Heart left ventricle (tissue), 16 donors: ENCODE results near the gene BACH2. TPM values are rescaled to one million over a fixed set of nuclear protein-coding genes. Genes with fewer than 3 reads are reported as not detected.

Source experiments
- ATAC-seq, 4 donors: fragments of 200-7000 bp; cut with Tn5 transposase; one replicate each; pipeline ENCODE4 v1.9.1; 2020 to 2022; ENCODE audit warnings: moderate library complexity in 4 of 4, mild to moderate bottlenecking in 3 of 4, moderate number of reproducible peaks in 1 of 4
- DNase-seq, 5 donors: peaks; one replicate each; pipeline ENCODE4 v3.0.0-alpha.2; 2020
- H3K27ac ChIP-seq, 12 donors: fragments of 200-600 bp; sonication (generic) in 4 of 12; one replicate each; pipeline versions ENCODE4 v1.5.0 to v1.8.0; 2016 to 2022; ENCODE audit warnings: mild to moderate bottlenecking in 2 of 12
- H3K27me3 ChIP-seq, 9 donors: fragments of 200-600 bp; sonication (generic) in 2 of 9; one replicate each; pipeline versions ENCODE4 v1.5.1 to v1.8.0; 2016 to 2022; ENCODE audit warnings: mild to moderate bottlenecking in 3 of 9
- H3K36me3 ChIP-seq, 9 donors: fragments of 200-600 bp; sonication (generic) in 2 of 9; one replicate each; pipeline versions ENCODE4 v1.5.0 to v1.8.0; 2018 to 2022; ENCODE audit warnings: mild to moderate bottlenecking in 2 of 9
- H3K4me1 ChIP-seq, 12 donors: fragments of 200-600 bp; sonication (generic) in 4 of 12; one replicate each; pipeline versions ENCODE4 v1.5.0 to v1.8.0; 2016 to 2022; ENCODE audit warnings: mild to moderate bottlenecking in 3 of 12
- H3K4me3 ChIP-seq, 12 donors: fragments of 200-600 bp; sonication (generic) in 4 of 12; one replicate each; pipeline versions ENCODE4 v1.5.0 to v1.8.0; 2017 to 2022; ENCODE audit warnings: mild to moderate bottlenecking in 9 of 12, moderate library complexity in 4 of 12
- H3K9me3 ChIP-seq, 12 donors: fragments of 200-600 bp; sonication (generic) in 4 of 12; one replicate each; pipeline versions ENCODE4 v1.5.0 to v1.8.0; 2016 to 2022; ENCODE audit warnings: mild to moderate bottlenecking in 1 of 12
- CTCF ChIP-seq, 12 donors: fragments of 200-600 bp; sonication (generic) in 4 of 12; IDR thresholded peaks; one replicate each; pipeline versions ENCODE4 v1.5.0 to v1.8.0; 2018 to 2022; ENCODE audit warnings: antibody characterized with exemption in 12 of 12, mild to moderate bottlenecking in 5 of 12
- POLR2A ChIP-seq, 2 donors: fragments of 450-650 bp; IDR thresholded peaks; one replicate each; pipeline ENCODE4 v1.6.1; 2017; ENCODE audit warnings: antibody characterized with exemption in 2 of 2, mild to moderate bottlenecking in 2 of 2, moderate library complexity in 2 of 2
- WGBS, 4 donors: extraction: QIAGEN DNeasy Blood & Tissue Kit in 2 of 4; methylation state at CpG; one replicate each; pipeline versions ENCODE4 v1.1.5 to v1.1.7; 2013 to 2018; 5-methylcytosine and 5-hydroxymethylcytosine counted together
- intact Hi-C, 10 donors: fragments of 100-400 bp; cut with DNase I; formaldehyde crosslinking; loops; one replicate each; pipeline versions ENCODE4 v1.11.1 to v1.14.2; 2022
- polyA plus RNA-seq, 2 donors: library from polyadenylated mRNA; stranded (reverse); fragments of 200-250 nt; gene quantifications; one replicate each; pipeline ENCODE4 v1.2.3, GENCODE V29; 2013
- total RNA-seq, 9 donors: library from RNA; depleted of rRNA in 2 of 9; stranded (reverse); fragments of >200 nt in 2 of 9; fragmentation: NEBNext Ultra II Directional in 3 of 9; extraction: Animal tissue kit (Norgen Biotek cat#: 25700) in 3 of 9; gene quantifications; one replicate each; pipeline versions ENCODE4 v1.1.0 to v1.2.4, GENCODE V29; 2016 to 2023
- donor health status: ischemic (EF 13 %, LVEDD 7.1; RV severe dilation, severe dysfunction).
- donor health status: healthy with polysubstance abuse.
- donor health status: DM: no; HTN: yes; CAD: no.
- donor health status: DM: no; HTN: no; CAD: no.
- donor health status: ischemic (EF 25% LVEDD 6.9; RV normal size, moderate dysfunction).
- donor health status: ischemic (EF 25% LVEDD 5.7; RV mildly dilated, moderate dysfunction).
- donor health status: healthy.
- donor health status: DM: yes; HTN: yes; CAD: no.
- donor health status: ischemic (EF 35%, LVEDD 5.7; RV mildly dilated, moderate dysfunction).
- donor health status: nonischemic (EF 11% LVEDD 7.7; RV severe dilation, severe dysfunction).
- donor health status: DM: yes; HTN: yes; CAD: no.
- donor health status: PGD.
- donor health status: ischemic (EF 29% LVEDD 5.4; RV normal size, mild dysfunction).
- donor health status: nonischemic (EF 23%, LVEDD 6.1; RV moderate dilation, normal function).

The BACH2 gene
- total and polyA plus RNA-seq, 11 donors = 0.23 to 8.4 (median 1.5) TPM

GRCh38 chr6:90186026-90186425 is 110.6 kb downstream of the BACH2 start:
- Histone ChIP-seq H3K27me3 (no peaks in the 10 kb centered on the region), H3K9me3 (no peaks in the 10 kb centered on the region), H3K36me3 (no peaks in the 10 kb centered on the region), H3K4me3 (no peak overlapping the region), H3K27ac (peak overlapping the region in 1 of 12 donors; percentile 3), H3K4me1 (peaks cover 0 to 54% (median 28%) of the 10 kb centered on the region in 12 donors)
- WGBS, 4 donors = 96 to 97% (median 96%) methylated on average over 3 of the region's 3 CpGs
- intact Hi-C loops = loop anchor here in 1 of 10 donors (10.0 kb wide), 1 partner anchor 211 kb away; no protein-coding TSS in a partner anchor
- no peak for ATAC-seq
- DNase-seq = no peak
- TF ChIP-seq CTCF (IDR thresholded peaks at IDR 0.05) (no peak), POLR2A (IDR thresholded peaks at IDR 0.05) (no peak)

- Histone ChIP-seq H3K27me3 (no peaks in the 10 kb centered on the region), H3K4me3 (peak overlapping the region in 3 of 12 donors; percentile 3 to 11 (median 6)), H3K36me3 (no peaks in the 10 kb centered on the region), H3K4me1 (peaks cover 0 to 54% (median 28%) of the 10 kb centered on the region in 12 donors), H3K27ac (peak overlapping the region in 10 of 12 donors; percentile 36 to 80 (median 62)), H3K9me3 (no peaks in the 10 kb centered on the region)
- intact Hi-C loops = loop anchor here in 1 of 10 donors (10.0 kb wide), 1 partner anchor 210 kb away; no protein-coding TSS in a partner anchor
- WGBS, 4 donors = 30 to 48% (median 35%) methylated on average over 8 of the region's 8 CpGs
- TF ChIP-seq POLR2A (IDR thresholded peaks at IDR 0.05) (no peak), CTCF (IDR thresholded peaks at IDR 0.05) (no peak)
- DNase-seq = no peak
- peak; percentile 30 to 65 (median 42) for ATAC-seq
These were observed 112.0 kb downstream of the BACH2 start for GRCh38 chr6:90184334-90185298.

GRCh38 chr6:90183587-90184333 is 112.9 kb downstream of the BACH2 start:
- ATAC-seq = peak; percentile 52 to 68 (median 59)
- H3K27ac ChIP-seq = peak overlapping the region in 11 of 12 donors; percentile 16 to 80 (median 61)
- H3K36me3 ChIP-seq = no peaks in the 10 kb centered on the region
- WGBS, 4 donors = 29 to 47% (median 37%) methylated on average over 3 of the region's 3 CpGs
- intact Hi-C loops = loop anchor here in 1 of 10 donors (10.0 kb wide), 1 partner anchor 209 kb away; no protein-coding TSS in a partner anchor
- H3K4me3 ChIP-seq = no peak overlapping the region
- DNase-seq = no peak
- no peaks in the 10 kb centered on the region for H3K9me3 ChIP-seq
- H3K27me3 ChIP-seq = no peaks in the 10 kb centered on the region
- H3K4me1 ChIP-seq = peaks cover 0 to 55% (median 31%) of the 10 kb centered on the region in 12 donors
- TF ChIP-seq POLR2A (IDR thresholded peaks at IDR 0.05) (no peak), CTCF (IDR thresholded peaks at IDR 0.05) (no peak)
